K562 (cell line): ENCODE data around the gene LYRM1. TPM values are rescaled to one million over a fixed set of nuclear protein-coding genes. Genes with fewer than 3 reads are reported as not detected.

Source experiments
- ATAC-seq: fragments of 200-7000 bp; cut with Tn5 transposase; 3 replicates; pipeline ENCODE4 v1.9.1; 2020; ENCODE audit warnings: moderate library complexity
- BruUV-seq: library from RNA; stranded (reverse); fragments of 400-500 nt; replicated peaks from 2 replicates; lab custom pipeline; 2021; lab: Mats Ljungman, UMichigan
- CTCF ChIA-PET: fragments of 300-600 bp; formaldehyde crosslinking; extraction: SDS; loops from one replicate; lab custom pipeline; 2021; ENCODE audit warnings: low intra/inter-chr PET ratio; lab: Yijun Ruan, JAX
- POLR2A ChIA-PET: fragments of 300-600, 350-650 bp; sonication (Branson Sonifier 250); formaldehyde crosslinking; extraction: SDS; loops from one replicate; lab custom pipeline; 2021; ENCODE audit warnings: antibody characterized with exemption, inconsistent platforms; lab: Yijun Ruan, JAX
- DNase-seq, 4 experiments: peaks; one replicate each; pipeline versions ENCODE4 v3.0.0 to v3.0.0-alpha.2; 2011 to 2018; ENCODE audit warnings: low spot score in 3 of 4, mixed read lengths in 3 of 4; ENCODE audit errors: extremely low read depth in 1 of 4
- FAIRE-seq: peaks from 2 replicates; lab custom pipeline; 2011; peaks lifted over from hg19 to GRCh38; lab: Jason Lieb, UNC
- H2AFZ ChIP-seq: 2 replicates; pipeline ENCODE4 v1.6.0; 2011; ENCODE audit warnings: low read depth, low read length, control low read depth, inconsistent platforms
- H3K27ac ChIP-seq: fragments of 200-600 bp; 3 replicates; pipeline ENCODE4 v1.8.0; 2011; ENCODE audit warnings: low read depth, mild to moderate bottlenecking, control low read depth, inconsistent platforms, low read length, moderate library complexity, mixed read lengths; ENCODE audit errors: extremely low read depth
- H3K27me3 ChIP-seq, 2 experiments: fragments of 300-600 bp in 1 of 2; 2 replicates in 1 of 2; 3 replicates in 1 of 2; pipeline versions ENCODE4 v1.6.0 to v1.8.0; 2011; ENCODE audit warnings: inconsistent platforms in 2 of 2, low read length in 2 of 2, mild to moderate bottlenecking in 1 of 2, mixed read lengths in 1 of 2, moderate library complexity in 1 of 2; ENCODE audit not compliant: control insufficient read depth in 2 of 2, insufficient read depth in 2 of 2
- H3K36me3 ChIP-seq: fragments of 300-600 bp; 3 replicates; pipeline ENCODE4 v1.8.0; 2011; ENCODE audit warnings: mild to moderate bottlenecking, low read length, inconsistent platforms; ENCODE audit not compliant: control insufficient read depth, insufficient read depth
- H3K4me1 ChIP-seq, 2 experiments: fragments of 200-600 bp in 1 of 2; replicated peaks in 1 of 2; 2 replicates in 1 of 2; 3 replicates in 1 of 2; pipeline versions ENCODE4 v1.5.1 to v1.8.0; 2011; ENCODE audit warnings: inconsistent platforms in 2 of 2, low read length in 2 of 2, mild to moderate bottlenecking in 1 of 2, mixed read lengths in 1 of 2, moderate library complexity in 1 of 2; ENCODE audit not compliant: control insufficient read depth in 2 of 2, insufficient read depth in 2 of 2
- H3K4me2 ChIP-seq: 2 replicates; pipeline ENCODE4 v1.6.1; 2011; ENCODE audit warnings: low read length, control low read depth, inconsistent platforms, mixed read lengths; ENCODE audit not compliant: insufficient read depth
- H3K4me3 ChIP-seq: fragments of 200-600 bp; sonication (generic), shearing (Covaris generic); 2 replicates; pipeline ENCODE4 v1.5.1; 2016; ENCODE audit warnings: control low read depth, inconsistent platforms
- H3K79me2 ChIP-seq: fragments of 200-600 bp; 3 replicates; pipeline ENCODE4 v1.8.0; 2011; ENCODE audit warnings: low read length, inconsistent platforms; ENCODE audit not compliant: control insufficient read depth, insufficient read depth
- H3K9ac ChIP-seq, 2 experiments: 2 replicates each; pipeline versions ENCODE4 v1.6.0 to v1.6.1; 2011; ENCODE audit warnings: low read depth in 2 of 2, low read length in 2 of 2, control low read depth in 1 of 2, inconsistent platforms in 1 of 2, mild to moderate bottlenecking in 1 of 2, mixed read lengths in 1 of 2; ENCODE audit not compliant: insufficient read depth in 1 of 2
- H3K9me1 ChIP-seq: one replicate; pipeline ENCODE4 v1.6.0; 2011; ENCODE audit warnings: inconsistent platforms, mild to moderate bottlenecking, low read length, moderate library complexity; ENCODE audit not compliant: control insufficient read depth, insufficient read depth
- H3K9me3 ChIP-seq: replicated peaks from 2 replicates; pipeline ENCODE4 v1.5.1; 2011; ENCODE audit warnings: low read depth, low read length, inconsistent platforms; ENCODE audit not compliant: control insufficient read depth, insufficient read depth
- H4K20me1 ChIP-seq: replicated peaks from 2 replicates; pipeline ENCODE4 v1.6.1; 2011; ENCODE audit warnings: low read length, inconsistent platforms, mixed read lengths; ENCODE audit not compliant: control insufficient read depth, insufficient read depth
- CBFA2T2 ChIP-seq: fragments of 450-650 bp; conservative IDR thresholded peaks from 2 replicates; pipeline ENCODE4 v1.6.1; 2017; ENCODE audit warnings: mild to moderate bottlenecking
- CEBPB ChIP-seq: fragments of 450-650 bp; IDR thresholded peaks from 2 replicates; pipeline ENCODE4 v1.6.1; 2016; ENCODE audit warnings: missing genetic modification characterization, missing compliant biosample characterization
- CEBPG ChIP-seq, 3 experiments: fragments of 200-800 bp in 1 of 3; sonication (Bioruptor generic) in 1 of 3; sonication (generic) in 1 of 3; formaldehyde crosslinking in 1 of 3; IDR thresholded peaks in 2 of 3; conservative IDR thresholded peaks in 1 of 3; 2 replicates each; pipeline versions ENCODE4 v1.6.1 to v1.8.0; 2016 to 2022; ENCODE audit warnings: missing compliant biosample characterization in 2 of 3, missing genetic modification characterization in 2 of 3, mild to moderate bottlenecking in 1 of 3, missing genetic modification reagents in 1 of 3
- FOSL1 ChIP-seq: fragments of 200-800 bp; sonication (Bioruptor generic); conservative IDR thresholded peaks from 2 replicates; pipeline ENCODE4 v1.6.1; 2016; ENCODE audit warnings: missing genetic modification characterization, missing compliant biosample characterization
- IFI16 ChIP-seq: fragments of 250-450 bp; sonication (Bioruptor Pico); IDR thresholded peaks from 2 replicates; pipeline ENCODE4 v2.1.2; 2022; ENCODE audit warnings: mild to moderate bottlenecking, inconsistent platforms
- JUND ChIP-seq, 2 experiments: IDR thresholded peaks; 2 replicates in 1 of 2; 3 replicates in 1 of 2; pipeline ENCODE4 v1.6.1; 2011; ENCODE audit warnings: borderline replicate concordance in 2 of 2, low read depth in 2 of 2, low read length in 2 of 2, improper control_type of control experiment in 1 of 2, missing biosample characterization in 1 of 2, missing genetic modification characterization in 1 of 2, missing genetic modification reagents in 1 of 2
- NR2C2 ChIP-seq, 2 experiments: fragments of 200-800 bp in 1 of 2; sonication (Bioruptor generic) in 1 of 2; sonication (generic) in 1 of 2; formaldehyde crosslinking in 1 of 2; IDR thresholded peaks; 2 replicates each; pipeline versions ENCODE4 v1.6.1 to v1.8.0; 2016 to 2022; ENCODE audit warnings: mild to moderate bottlenecking in 1 of 2, missing compliant biosample characterization in 1 of 2, missing genetic modification characterization in 1 of 2, missing genetic modification reagents in 1 of 2
- SPI1 ChIP-seq: IDR thresholded peaks from 2 replicates; pipeline ENCODE4 v1.6.1; 2011; ENCODE audit warnings: low read depth, low read length, control low read depth, borderline replicate concordance
- WGBS: fragments of 100-300 bp; shearing (Covaris generic); methylation state at CpG from one replicate; pipeline ENCODE4 v1.1.6; 2016; ENCODE audit warnings: low coverage, mixed read lengths; ENCODE audit not compliant: insufficient coverage; ENCODE audit errors: missing lambda C conversion rate; 5-methylcytosine and 5-hydroxymethylcytosine counted together
- in situ Hi-C: fragments of 300-500 bp; cut with MboI; formaldehyde crosslinking; loops from 4 replicates; pipeline ENCODE4 v1.15.0; 2018; ENCODE audit warnings: inconsistent platforms, mixed read lengths
- intact Hi-C: fragments of 100-400 bp; cut with micrococcal nuclease; formaldehyde crosslinking; loops from 2 replicates; pipeline ENCODE4 v1.14.2; 2022
- polyA plus RNA-seq, 8 experiments: library from polyadenylated mRNA; depleted of rRNA in 4 of 8; stranded (reverse) in 5 of 8; unstranded in 3 of 8; fragments of >200 nt; fragmentation: Nextera tagmentation in 2 of 8; fragmentation: Illumina TruSeq in 1 of 8; extraction: Ambion mirVana in 2 of 8; extraction: Trizol in 1 of 8; gene quantifications; 2 replicates each; pipeline versions ENCODE4 v1.2.1 to v1.2.3, GENCODE V29; 2011 to 2014; ENCODE audit warnings: inconsistent platforms in 1 of 8, missing spikeins in 1 of 8
- total RNA-seq, 7 experiments: library from RNA; depleted of rRNA in 6 of 7; stranded (reverse); fragments of >200 nt in 6 of 7; fragmentation: Illumina TruSeq in 2 of 7; extraction: Trizol in 2 of 7; gene quantifications; 2 replicates each; pipeline versions ENCODE4 v1.2.1 to v1.2.3, GENCODE V29; 2011 to 2021; ENCODE audit warnings: low replicate concordance in 1 of 7
- TF ChIP-seq, protein P1 (sequence below): sonication (generic); IDR thresholded peaks from 2 replicates; pipeline ENCODE4 v1.6.1; 2016
- TF ChIP-seq, protein P2 (sequence below), 2 experiments: fragments of 450-650 bp in 1 of 2; sonication (generic) in 1 of 2; formaldehyde crosslinking in 1 of 2; IDR thresholded peaks in 1 of 2; conservative IDR thresholded peaks in 1 of 2; 2 replicates each; pipeline versions ENCODE4 v1.6.1 to v1.8.1; 2016 to 2023; ENCODE audit warnings: mild to moderate bottlenecking in 2 of 2, moderate library complexity in 2 of 2, inconsistent platforms in 1 of 2, missing genetic modification reagents in 1 of 2

LYRM1 gene
- total and polyA plus RNA-seq, 9 of the 15 experiments (the other 6 are each of a cell fraction or from before 2014, with no cell fraction given) = 17.5 to 44.1 (median 32.7) TPM

DNA sequence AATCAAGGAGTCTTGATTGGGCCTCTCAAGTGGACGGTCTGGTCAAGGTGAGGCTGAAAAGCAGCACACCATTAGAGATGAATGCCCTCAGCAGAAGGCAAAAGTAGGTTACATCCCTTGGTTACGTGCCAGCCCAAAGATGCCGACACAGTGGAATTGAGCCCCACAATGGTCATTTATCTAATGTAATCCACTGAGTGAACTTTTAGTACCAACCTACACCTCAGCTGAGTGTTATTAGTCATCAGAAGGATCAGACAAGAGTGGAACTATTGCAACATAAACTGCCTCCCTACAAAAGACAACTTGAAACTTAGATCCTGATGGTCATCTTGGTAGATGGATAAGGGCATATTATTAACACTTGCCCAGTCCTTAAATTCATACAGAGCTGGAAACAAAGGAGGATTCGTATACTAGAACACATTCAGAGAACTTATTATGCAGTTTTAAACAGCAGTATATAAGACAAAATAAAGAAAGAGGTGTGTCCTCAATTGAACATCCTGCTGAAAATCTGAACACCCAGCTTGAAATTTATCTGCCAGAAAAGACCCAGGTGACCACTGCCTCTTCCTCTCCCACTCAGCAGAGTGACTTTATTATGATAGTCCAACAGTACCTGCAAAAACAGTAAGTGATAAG is 3.2 kb upstream of the LYRM1 start:
- CTCF ChIA-PET = no interaction called here

More for the DNA sequence above, 3.2 kb upstream of the LYRM1 start:
- Histone ChIP-seq H3K27me3 (no peaks in the 10 kb centered on the region), H3K9ac (no peak overlapping the region), H3K9me1 (no peaks in the 10 kb centered on the region), H3K79me2 (peaks cover 37% of the 10 kb centered on the region), H2AFZ (no peak overlapping the region), H3K36me3 (peaks cover 18% of the 10 kb centered on the region; the same call in 1 of the 3 replicates), H3K4me3 (no peak overlapping the region), H4K20me1 (no peaks in the 10 kb centered on the region), H3K4me2 (no peak overlapping the region), H3K27ac (no peak overlapping the region), H3K9me3 (no peaks in the 10 kb centered on the region), H3K4me1 (peaks cover 14 to 25% of the 10 kb centered on the region in 2 experiments)
- no peak for DNase-seq
- TF ChIP-seq NR2C2 (CRISPR knock-in tag; IDR thresholded peaks at IDR 0.05) = no peak
- 0 out of 2 replicates have a peak, but pooled peaks have one; percentile 3 for TF ChIP-seq NR2C2 (tag; IDR thresholded peaks at IDR 0.05)
- TF ChIP-seq IFI16 (CRISPR knock-in tag) = no peak
- TF ChIP-seq CEBPB (tag) = peak; percentile 96
- peak; percentile 66; the same call in 1 of the 2 replicates for TF ChIP-seq JUND (IDR thresholded peaks at IDR 0.05; ENCODE audit: borderline replicate concordance, low read depth, low read length)
- TF ChIP-seq JUND (tag; IDR thresholded peaks at IDR 0.05; ENCODE audit: borderline replicate concordance, low read depth, low read length) = no peak; the same call in 2 of the 3 replicates
- TF ChIP-seq SPI1 = no peak
- 0 out of 2 replicates have a peak, but pooled peaks have one; percentile 20 for TF ChIP-seq CBFA2T2
- peak; percentile 92 for TF ChIP-seq FOSL1 (tag)
- TF ChIP-seq, protein P1, sequence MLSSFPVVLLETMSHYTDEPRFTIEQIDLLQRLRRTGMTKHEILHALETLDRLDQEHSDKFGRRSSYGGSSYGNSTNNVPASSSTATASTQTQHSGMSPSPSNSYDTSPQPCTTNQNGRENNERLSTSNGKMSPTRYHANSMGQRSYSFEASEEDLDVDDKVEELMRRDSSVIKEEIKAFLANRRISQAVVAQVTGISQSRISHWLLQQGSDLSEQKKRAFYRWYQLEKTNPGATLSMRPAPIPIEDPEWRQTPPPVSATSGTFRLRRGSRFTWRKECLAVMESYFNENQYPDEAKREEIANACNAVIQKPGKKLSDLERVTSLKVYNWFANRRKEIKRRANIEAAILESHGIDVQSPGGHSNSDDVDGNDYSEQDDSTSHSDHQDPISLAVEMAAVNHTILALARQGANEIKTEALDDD = 0 out of 2 replicates have a peak, but pooled peaks have one; percentile 17
- TF ChIP-seq CEBPG (CRISPR knock-in tag; IDR thresholded peaks at IDR 0.05) = peak; percentile 81
- peak; percentile 92 to 93 for TF ChIP-seq CEBPG (tag; conservative IDR thresholded peaks at IDR 0.05 in 1 of 2, IDR thresholded peaks at IDR 0.05 in 1 of 2)
- TF ChIP-seq, protein P2, sequence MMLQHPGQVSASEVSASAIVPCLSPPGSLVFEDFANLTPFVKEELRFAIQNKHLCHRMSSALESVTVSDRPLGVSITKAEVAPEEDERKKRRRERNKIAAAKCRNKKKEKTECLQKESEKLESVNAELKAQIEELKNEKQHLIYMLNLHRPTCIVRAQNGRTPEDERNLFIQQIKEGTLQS (IDR thresholded peaks at IDR 0.05) = peak; percentile 61; the same call in 1 of the 2 replicates
- TF ChIP-seq, protein P2 (CRISPR knock-in tag; conservative IDR thresholded peaks at IDR 0.05) = no peak
- POLR2A ChIA-PET = interaction anchor here (0.7 kb wide), 1 partner anchor 286 kb away, joined by 6 read pairs; no protein-coding TSS in a partner anchor
- intact Hi-C loops (no loop called here), in situ Hi-C loops (no loop called here)
- no TSS peak for BruUV-seq
- ATAC-seq = no peak
- WGBS = 73% methylated on average over 4 of the region's 4 CpGs
- FAIRE-seq = no peak
